ENCODE measurements around the gene IL23R. TPM values are rescaled to one million over a fixed set of nuclear protein-coding genes. Genes with fewer than 3 reads are reported as not detected.

IL23R gene
- total RNA-seq, 2 experiments from 2014 or later = 0.08 to 0.14 TPM

- Mint-ChIP-seq H3K27ac (no peak overlapping the region), H3K36me3 (ENCODE audit: low read depth) (no peaks in the 10 kb centered on the region), H3K9me3 (no peaks in the 10 kb centered on the region), H3K27me3 (no peaks in the 10 kb centered on the region), H3K4me3 (no peak overlapping the region), H3K4me1 (ENCODE audit: low read depth) (no peaks in the 10 kb centered on the region)
- no peaks in the 10 kb centered on the region for H3K27me3 ChIP-seq (ENCODE audit: control insufficient read depth in 1 of 2, insufficient read depth in 2 of 2, low read length in 2 of 2)
- no peaks in the 10 kb centered on the region for H3K4me1 ChIP-seq (ENCODE audit: insufficient read depth, low read length)
- H3K27ac ChIP-seq (ENCODE audit: low read depth in 1 of 2, low read length in 2 of 2) = no peak overlapping the region
- ChIA-PET POLR2A (no interaction called here), CTCF (no interaction called here)
- no peak overlapping the region for H3K4me3 ChIP-seq (ENCODE audit: low read length)
- DNase-seq (no peak), ATAC-seq (ENCODE audit: poor library complexity) (no peak)
- H3K36me3 ChIP-seq (ENCODE audit: insufficient read depth, low read length) = no peaks in the 10 kb centered on the region
- intact Hi-C loops (cut with DNase I, micrococcal nuclease) = loop anchor here in 1 of 2 experiments (1.0 kb wide), 1 partner anchor 24 kb away; no protein-coding TSS in a partner anchor
- TF ChIP-seq CTCF (IDR thresholded peaks at IDR 0.05) = no peak
- no peaks in the 10 kb centered on the region for H3K9me3 ChIP-seq (ENCODE audit: control insufficient read depth in 1 of 2, insufficient read depth in 1 of 2, low read length in 2 of 2)
Observed at GRCh38 chr1:67281244-67281643, 115.0 kb downstream of the IL23R start.

- Histone ChIP-seq H3K4me1 (ENCODE audit: insufficient read depth, low read length) (no peaks in the 10 kb centered on the region), H3K4me3 (ENCODE audit: low read length) (no peak overlapping the region), H3K9me3 (ENCODE audit: control insufficient read depth in 1 of 2, insufficient read depth in 1 of 2, low read length in 2 of 2) (no peaks in the 10 kb centered on the region), H3K27me3 (ENCODE audit: control insufficient read depth in 1 of 2, insufficient read depth in 2 of 2, low read length in 2 of 2) (no peaks in the 10 kb centered on the region), H3K36me3 (ENCODE audit: insufficient read depth, low read length) (no peaks in the 10 kb centered on the region), H3K27ac (ENCODE audit: low read depth in 1 of 2, low read length in 2 of 2) (no peak overlapping the region)
- intact Hi-C loops (cut with DNase I, micrococcal nuclease) = no loop called here
- no peak overlapping the region for H3K4me3 Mint-ChIP-seq
- ChIA-PET POLR2A (no interaction called here), CTCF (no interaction called here)
- no peaks in the 10 kb centered on the region for H3K36me3 Mint-ChIP-seq (ENCODE audit: low read depth)
- ATAC-seq (ENCODE audit: poor library complexity) (no peak), DNase-seq (peak in 1 of 14 experiments; percentile 18)
- H3K4me1 Mint-ChIP-seq (ENCODE audit: low read depth) = no peaks in the 10 kb centered on the region
- H3K9me3 Mint-ChIP-seq = no peaks in the 10 kb centered on the region
- no peak for TF ChIP-seq CTCF (IDR thresholded peaks at IDR 0.05)
- no peaks in the 10 kb centered on the region for H3K27me3 Mint-ChIP-seq
- no peak overlapping the region for H3K27ac Mint-ChIP-seq
Observed at GRCh38 chr1:67285780-67286488, 119.7 kb downstream of the IL23R start.

- H3K4me1 Mint-ChIP-seq (ENCODE audit: low read depth) = no peaks in the 10 kb centered on the region
- H3K27ac ChIP-seq (ENCODE audit: low read depth in 1 of 2, low read length in 2 of 2) = no peak overlapping the region
- no peak overlapping the region for H3K4me3 Mint-ChIP-seq
- TF ChIP-seq CTCF (IDR thresholded peaks at IDR 0.05) = no peak
- CTCF ChIA-PET = no interaction called here
- no peaks in the 10 kb centered on the region for H3K9me3 ChIP-seq (ENCODE audit: control insufficient read depth in 1 of 2, insufficient read depth in 1 of 2, low read length in 2 of 2)
- no peaks in the 10 kb centered on the region for H3K9me3 Mint-ChIP-seq
- no peaks in the 10 kb centered on the region for H3K36me3 ChIP-seq (ENCODE audit: insufficient read depth, low read length)
- peaks cover 7% of the 10 kb centered on the region for H3K27me3 Mint-ChIP-seq
- no peaks in the 10 kb centered on the region for H3K27me3 ChIP-seq (ENCODE audit: control insufficient read depth in 1 of 2, insufficient read depth in 2 of 2, low read length in 2 of 2)
- no peak overlapping the region for H3K4me3 ChIP-seq (ENCODE audit: low read length)
- DNase-seq (no peak), ATAC-seq (ENCODE audit: poor library complexity) (no peak)
- peaks cover 2% of the 10 kb centered on the region for H3K4me1 ChIP-seq (ENCODE audit: insufficient read depth, low read length)
- no peak overlapping the region for H3K27ac Mint-ChIP-seq
- intact Hi-C loops (cut with DNase I, micrococcal nuclease) = no loop called here
- H3K36me3 Mint-ChIP-seq (ENCODE audit: low read depth) = no peaks in the 10 kb centered on the region
- POLR2A ChIA-PET = no interaction called here
Observed at GRCh38 chr1:67290236-67290635, 124.0 kb downstream of the IL23R start.
